ENCODE results near the gene PTPRF.

PTPRF gene

DNA sequence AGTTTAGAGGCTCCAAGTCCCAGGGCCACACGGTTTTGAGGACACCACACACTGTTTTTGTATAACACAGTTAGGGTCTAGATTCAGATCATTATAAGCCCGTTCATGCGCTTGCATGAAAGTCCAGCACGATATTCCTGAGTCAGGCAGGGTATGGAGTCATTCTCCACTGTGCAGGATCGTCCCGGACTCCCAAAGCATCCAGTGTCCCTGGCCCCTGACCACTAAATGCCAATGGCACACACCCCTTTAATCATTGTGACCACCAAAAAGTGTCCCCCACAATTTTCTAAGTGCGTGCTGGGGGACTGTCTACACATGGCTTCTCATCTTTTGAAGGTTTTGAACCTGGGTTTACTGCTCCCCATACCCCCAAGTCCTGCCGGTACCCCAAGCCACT is 27.1 kb upstream of the PTPRF start:
- H3K4me3 ChIP-seq (ENCODE audit: low read depth in 1 of 2, low read length in 1 of 2), result no peak overlapping the region
- H3K27me3 ChIP-seq, result no peaks in the 10 kb centered on the region
- H3K4me1 ChIP-seq (ENCODE audit: control insufficient read depth in 1 of 2, insufficient read depth in 1 of 2, low read depth in 1 of 2, low read length in 1 of 2), result no peaks in the 10 kb centered on the region
- H3K36me3 ChIP-seq, result no peaks in the 10 kb centered on the region
- no peak overlapping the region for H3K27ac ChIP-seq
- H3K9me3 ChIP-seq, result no peaks in the 10 kb centered on the region
- TF ChIP-seq, protein P1, sequence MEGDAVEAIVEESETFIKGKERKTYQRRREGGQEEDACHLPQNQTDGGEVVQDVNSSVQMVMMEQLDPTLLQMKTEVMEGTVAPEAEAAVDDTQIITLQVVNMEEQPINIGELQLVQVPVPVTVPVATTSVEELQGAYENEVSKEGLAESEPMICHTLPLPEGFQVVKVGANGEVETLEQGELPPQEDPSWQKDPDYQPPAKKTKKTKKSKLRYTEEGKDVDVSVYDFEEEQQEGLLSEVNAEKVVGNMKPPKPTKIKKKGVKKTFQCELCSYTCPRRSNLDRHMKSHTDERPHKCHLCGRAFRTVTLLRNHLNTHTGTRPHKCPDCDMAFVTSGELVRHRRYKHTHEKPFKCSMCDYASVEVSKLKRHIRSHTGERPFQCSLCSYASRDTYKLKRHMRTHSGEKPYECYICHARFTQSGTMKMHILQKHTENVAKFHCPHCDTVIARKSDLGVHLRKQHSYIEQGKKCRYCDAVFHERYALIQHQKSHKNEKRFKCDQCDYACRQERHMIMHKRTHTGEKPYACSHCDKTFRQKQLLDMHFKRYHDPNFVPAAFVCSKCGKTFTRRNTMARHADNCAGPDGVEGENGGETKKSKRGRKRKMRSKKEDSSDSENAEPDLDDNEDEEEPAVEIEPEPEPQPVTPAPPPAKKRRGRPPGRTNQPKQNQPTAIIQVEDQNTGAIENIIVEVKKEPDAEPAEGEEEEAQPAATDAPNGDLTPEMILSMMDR (IDR thresholded peaks at IDR 0.05), result no peak

DNA sequence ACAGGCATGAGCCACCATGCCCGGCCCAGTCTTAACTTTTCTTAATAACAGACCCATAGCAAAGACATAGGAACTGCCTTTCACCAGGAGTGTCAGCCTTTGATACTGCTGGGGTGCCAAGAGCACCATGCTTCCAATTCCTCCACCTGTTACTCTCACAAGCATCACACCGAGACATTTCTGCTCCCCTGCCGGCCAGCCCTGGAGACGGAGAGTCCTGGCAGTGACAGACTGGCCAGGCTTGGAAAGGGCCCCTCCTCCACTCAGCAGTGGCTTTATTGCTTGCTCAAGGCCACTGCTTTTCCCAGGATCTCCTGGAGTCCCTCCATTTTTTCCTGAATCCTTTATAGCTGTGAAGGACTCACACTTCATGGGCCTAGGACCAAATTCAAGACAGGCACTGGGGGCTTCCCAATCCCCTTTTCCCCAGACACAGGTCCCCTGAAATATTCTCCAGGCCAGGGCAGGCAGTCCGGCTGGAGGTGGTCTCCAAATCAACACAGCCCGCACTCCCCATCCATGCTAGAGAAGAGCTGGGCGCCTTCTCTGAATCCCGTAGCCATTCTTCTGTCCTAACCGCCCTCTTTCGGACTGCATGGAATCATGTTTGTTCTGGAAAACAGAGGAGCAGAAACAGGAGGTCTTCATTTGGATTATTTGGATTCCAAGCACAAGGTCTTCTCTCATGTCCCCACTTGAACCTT is 25.5 kb upstream of the PTPRF start:
- Histone ChIP-seq H3K27ac (no peak overlapping the region), H3K36me3 (no peaks in the 10 kb centered on the region), H3K4me1 (ENCODE audit: control insufficient read depth in 1 of 2, insufficient read depth in 1 of 2, low read depth in 1 of 2, low read length in 1 of 2) (no peaks in the 10 kb centered on the region), H3K9me3 (no peaks in the 10 kb centered on the region), H3K27me3 (no peaks in the 10 kb centered on the region), H3K4me3 (ENCODE audit: low read depth in 1 of 2, low read length in 1 of 2) (no peak overlapping the region)
- TF ChIP-seq, protein P1 (IDR thresholded peaks at IDR 0.05), result no peak

DNA sequence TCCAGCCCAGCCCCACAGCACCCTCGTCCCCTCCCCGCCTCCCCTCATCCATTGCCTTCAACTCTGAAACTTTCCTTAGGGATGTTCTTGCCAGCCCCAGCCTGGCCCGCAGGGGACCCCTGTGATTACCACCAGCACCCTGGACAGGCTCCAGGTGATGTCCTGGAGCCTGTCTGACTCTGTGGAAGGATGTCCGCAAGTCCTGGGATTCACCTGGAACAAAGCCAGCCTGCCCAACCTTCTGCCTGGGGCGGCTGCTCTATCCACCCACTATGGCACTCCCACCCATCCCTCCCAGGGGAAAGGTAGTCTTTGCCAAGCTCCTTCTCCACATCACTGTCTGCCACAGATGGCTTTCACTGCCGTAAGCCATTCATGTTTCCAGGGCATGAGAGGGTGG is 24.4 kb upstream of the PTPRF start:
- H3K36me3 ChIP-seq, result no peaks in the 10 kb centered on the region
- no peaks in the 10 kb centered on the region for H3K27me3 ChIP-seq
- TF ChIP-seq, protein P1 (IDR thresholded peaks at IDR 0.05), result no peak
- no peak overlapping the region for H3K4me3 ChIP-seq (ENCODE audit: low read depth in 1 of 2, low read length in 1 of 2)
- no peaks in the 10 kb centered on the region for H3K9me3 ChIP-seq
- H3K4me1 ChIP-seq (ENCODE audit: control insufficient read depth in 1 of 2, insufficient read depth in 1 of 2, low read depth in 1 of 2, low read length in 1 of 2), result no peaks in the 10 kb centered on the region
- H3K27ac ChIP-seq, result no peak overlapping the region

DNA sequence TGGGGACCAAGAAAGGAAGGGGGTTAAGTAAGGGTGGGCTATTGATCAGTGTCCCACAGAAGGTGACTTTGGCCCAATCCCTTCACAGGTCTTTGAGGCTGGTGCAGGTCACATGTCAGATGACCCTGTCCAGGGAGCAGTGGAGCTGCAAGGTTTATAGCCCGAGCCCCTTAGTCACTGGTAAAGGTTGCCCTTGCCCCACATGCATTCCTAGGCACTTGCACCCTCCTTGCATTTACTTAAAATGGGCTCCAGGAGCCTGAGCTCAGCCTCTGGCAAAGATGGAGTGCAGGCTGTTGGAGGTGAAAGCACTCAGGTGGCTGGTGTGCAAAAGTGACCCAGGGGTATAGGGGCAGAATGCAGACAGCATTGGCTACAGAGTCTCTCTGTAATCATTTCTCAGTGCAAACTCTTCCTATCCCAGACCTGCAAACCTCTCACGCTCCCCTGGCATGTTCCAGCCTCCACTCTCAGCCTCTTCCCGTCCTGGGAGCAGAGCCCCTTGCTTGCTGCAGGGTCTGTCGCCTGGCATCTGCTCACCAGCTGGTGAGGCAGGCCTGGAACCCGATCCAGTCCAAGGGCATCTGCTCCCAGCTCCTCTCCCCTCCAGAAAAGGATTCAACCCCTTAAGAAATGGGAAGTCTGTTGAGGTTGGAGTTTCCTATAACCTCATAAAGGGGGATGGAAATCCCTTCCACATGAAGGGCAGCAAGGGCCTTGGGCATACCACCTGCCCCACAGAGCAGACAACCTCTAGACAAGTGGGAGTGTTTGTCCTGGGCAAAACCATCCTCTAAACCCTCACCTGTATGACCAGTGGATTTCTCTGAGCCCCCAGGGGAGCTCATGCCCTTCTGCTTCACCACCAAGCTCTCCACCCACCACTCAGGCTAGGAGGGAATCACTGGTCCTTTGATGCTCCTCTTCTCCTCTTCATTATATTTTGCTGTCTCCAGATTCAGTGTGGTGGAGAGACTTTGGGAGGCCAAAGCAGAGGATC is 23.1 kb upstream of the PTPRF start:
- Histone ChIP-seq H3K27me3 (no peaks in the 10 kb centered on the region), H3K36me3 (no peaks in the 10 kb centered on the region), H3K4me1 (ENCODE audit: control insufficient read depth in 1 of 2, insufficient read depth in 1 of 2, low read depth in 1 of 2, low read length in 1 of 2) (no peaks in the 10 kb centered on the region), H3K27ac (no peak overlapping the region), H3K9me3 (no peaks in the 10 kb centered on the region), H3K4me3 (ENCODE audit: low read depth in 1 of 2, low read length in 1 of 2) (no peak overlapping the region)
- TF ChIP-seq, protein P1 (IDR thresholded peaks at IDR 0.05), result no peak

DNA sequence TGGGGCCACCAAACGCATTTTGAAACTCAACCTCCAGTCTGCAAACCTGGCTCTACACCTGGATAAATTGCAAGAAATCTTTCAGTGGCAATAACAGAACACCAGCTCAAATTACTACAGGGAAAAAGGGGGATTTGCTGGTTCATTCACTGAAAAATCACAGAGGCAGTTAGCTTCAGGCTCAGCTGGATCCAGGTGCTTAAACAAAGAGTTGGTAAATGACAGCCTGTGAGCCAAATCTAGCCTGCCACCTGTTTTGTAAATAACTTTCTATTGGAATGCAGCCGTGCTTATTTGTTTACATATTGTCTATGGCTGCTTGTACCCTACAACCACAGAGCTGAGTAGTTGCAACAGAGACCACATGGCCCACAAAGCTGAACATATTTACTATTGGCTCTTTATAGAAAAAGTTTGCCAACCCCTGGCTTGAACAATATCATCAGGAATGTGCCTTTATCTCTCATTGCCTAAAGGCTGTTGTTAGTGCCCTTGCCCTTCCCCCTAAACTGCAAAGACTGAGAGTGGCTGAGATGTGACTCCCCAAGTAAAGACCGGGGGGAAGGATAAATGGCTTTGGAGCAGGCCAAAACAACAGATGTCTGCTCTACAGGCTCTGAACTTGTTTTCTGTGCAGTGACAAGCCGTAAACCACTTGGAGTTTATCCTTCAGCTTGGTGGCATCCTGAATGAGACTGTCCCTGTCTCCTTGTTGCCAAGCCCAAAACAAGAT is 21.5 kb upstream of the PTPRF start:
- H3K9me3 ChIP-seq, result no peaks in the 10 kb centered on the region
- no peaks in the 10 kb centered on the region for H3K4me1 ChIP-seq (ENCODE audit: control insufficient read depth in 1 of 2, insufficient read depth in 1 of 2, low read depth in 1 of 2, low read length in 1 of 2)
- no peak overlapping the region for H3K27ac ChIP-seq
- H3K36me3 ChIP-seq, result no peaks in the 10 kb centered on the region
- no peaks in the 10 kb centered on the region for H3K27me3 ChIP-seq
- TF ChIP-seq, protein P1 (IDR thresholded peaks at IDR 0.05), result no peak
- H3K4me3 ChIP-seq (ENCODE audit: low read depth in 1 of 2, low read length in 1 of 2), result no peak overlapping the region
